Measurements from ENCODE around the gene ATAT1.

DNA sequence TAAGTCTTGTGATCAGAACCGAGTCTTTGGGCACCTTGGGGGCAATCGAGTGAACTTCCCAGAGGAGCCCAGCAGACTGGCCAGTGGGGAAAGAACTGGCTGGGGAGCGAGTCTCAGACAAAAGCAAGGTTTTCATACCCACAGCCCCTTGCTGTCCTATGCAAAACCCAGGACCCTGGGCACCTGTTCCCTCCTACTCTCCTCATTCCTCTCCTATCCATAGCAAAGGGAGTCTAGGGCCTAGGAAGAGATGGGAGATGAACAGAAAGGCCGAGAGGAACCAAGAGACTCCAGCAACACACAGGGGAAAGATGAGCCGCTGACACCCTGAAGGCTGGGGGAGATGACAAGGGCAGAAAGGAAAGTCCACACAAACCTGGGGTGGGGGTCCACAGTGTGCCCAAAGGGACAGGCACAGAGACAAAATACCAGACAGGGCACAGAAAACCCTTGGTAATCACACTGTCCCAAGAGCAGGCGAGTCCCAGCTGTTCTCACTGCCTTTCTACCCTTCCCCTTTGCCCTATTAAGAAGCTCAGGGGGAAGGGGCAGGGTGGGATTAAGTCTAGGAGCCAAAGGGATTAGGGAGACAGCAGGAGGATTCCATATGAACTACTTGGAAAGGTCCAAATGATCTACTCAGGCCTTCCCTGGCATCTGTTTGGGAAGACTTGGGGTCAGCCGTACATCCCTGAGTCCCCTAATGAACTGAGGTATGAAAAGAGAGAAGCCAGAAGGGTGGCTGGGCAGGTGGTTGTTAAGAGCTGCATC, 53.3 kb downstream of the ATAT1 start:
- TF ChIP-seq, protein P1, sequence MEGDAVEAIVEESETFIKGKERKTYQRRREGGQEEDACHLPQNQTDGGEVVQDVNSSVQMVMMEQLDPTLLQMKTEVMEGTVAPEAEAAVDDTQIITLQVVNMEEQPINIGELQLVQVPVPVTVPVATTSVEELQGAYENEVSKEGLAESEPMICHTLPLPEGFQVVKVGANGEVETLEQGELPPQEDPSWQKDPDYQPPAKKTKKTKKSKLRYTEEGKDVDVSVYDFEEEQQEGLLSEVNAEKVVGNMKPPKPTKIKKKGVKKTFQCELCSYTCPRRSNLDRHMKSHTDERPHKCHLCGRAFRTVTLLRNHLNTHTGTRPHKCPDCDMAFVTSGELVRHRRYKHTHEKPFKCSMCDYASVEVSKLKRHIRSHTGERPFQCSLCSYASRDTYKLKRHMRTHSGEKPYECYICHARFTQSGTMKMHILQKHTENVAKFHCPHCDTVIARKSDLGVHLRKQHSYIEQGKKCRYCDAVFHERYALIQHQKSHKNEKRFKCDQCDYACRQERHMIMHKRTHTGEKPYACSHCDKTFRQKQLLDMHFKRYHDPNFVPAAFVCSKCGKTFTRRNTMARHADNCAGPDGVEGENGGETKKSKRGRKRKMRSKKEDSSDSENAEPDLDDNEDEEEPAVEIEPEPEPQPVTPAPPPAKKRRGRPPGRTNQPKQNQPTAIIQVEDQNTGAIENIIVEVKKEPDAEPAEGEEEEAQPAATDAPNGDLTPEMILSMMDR (IDR thresholded peaks at IDR 0.05): no peak
- TF ChIP-seq POLR2AphosphoS5 (IDR thresholded peaks at IDR 0.05): no peak
- no peak for TF ChIP-seq EP300 (IDR thresholded peaks at IDR 0.05)

All from stomach (tissue), 4 donors.